Erythroblast (primary cell): ENCODE data around the gene DISP2.

Source experiments
- GATA1 ChIP-seq: IDR thresholded peaks from 2 replicates; pipeline ENCODE4 v1.6.1; 2011; ENCODE audit warnings: low read depth, mild to moderate bottlenecking, control low read depth, low read length, moderate library complexity
- POLR2A ChIP-seq: IDR thresholded peaks from 2 replicates; pipeline ENCODE4 v1.6.1; 2011; ENCODE audit warnings: mild to moderate bottlenecking, low read length

- TF ChIP-seq POLR2A (peak; percentile 78), GATA1 (no peak)
Observed at GRCh38 chr15:40382580-40383456, 24.8 kb downstream of the DISP2 start, which contains the start of gene KNSTRN.
